ENCODE data around the gene RABL3.

RABL3 gene

DNA sequence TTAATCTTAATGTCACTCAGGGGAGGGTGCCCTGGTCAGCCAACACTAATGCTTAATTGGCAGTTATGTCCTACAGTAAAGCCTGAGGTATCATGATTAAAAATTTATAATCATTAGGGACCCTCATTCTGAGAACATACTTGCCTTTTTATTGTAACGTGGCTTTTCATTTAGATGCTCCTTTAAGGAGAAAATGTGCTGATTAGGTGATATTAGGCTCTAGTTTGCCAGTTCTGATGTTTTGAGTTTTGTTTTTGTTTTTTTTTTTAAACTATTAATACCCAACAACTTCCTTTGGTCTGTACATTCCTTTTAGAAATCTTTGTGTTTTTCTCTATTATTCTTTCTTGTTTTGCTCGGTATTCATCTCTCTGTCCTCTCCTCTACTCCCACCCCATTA is 10.5 kb upstream of the RABL3 start:
- DNase-seq (ENCODE audit: low read depth) = no peak
- no peak overlapping the region for H3K4me3 ChIP-seq (ENCODE audit: control insufficient read depth, low read depth, low read length)
- TF ChIP-seq, protein P1, sequence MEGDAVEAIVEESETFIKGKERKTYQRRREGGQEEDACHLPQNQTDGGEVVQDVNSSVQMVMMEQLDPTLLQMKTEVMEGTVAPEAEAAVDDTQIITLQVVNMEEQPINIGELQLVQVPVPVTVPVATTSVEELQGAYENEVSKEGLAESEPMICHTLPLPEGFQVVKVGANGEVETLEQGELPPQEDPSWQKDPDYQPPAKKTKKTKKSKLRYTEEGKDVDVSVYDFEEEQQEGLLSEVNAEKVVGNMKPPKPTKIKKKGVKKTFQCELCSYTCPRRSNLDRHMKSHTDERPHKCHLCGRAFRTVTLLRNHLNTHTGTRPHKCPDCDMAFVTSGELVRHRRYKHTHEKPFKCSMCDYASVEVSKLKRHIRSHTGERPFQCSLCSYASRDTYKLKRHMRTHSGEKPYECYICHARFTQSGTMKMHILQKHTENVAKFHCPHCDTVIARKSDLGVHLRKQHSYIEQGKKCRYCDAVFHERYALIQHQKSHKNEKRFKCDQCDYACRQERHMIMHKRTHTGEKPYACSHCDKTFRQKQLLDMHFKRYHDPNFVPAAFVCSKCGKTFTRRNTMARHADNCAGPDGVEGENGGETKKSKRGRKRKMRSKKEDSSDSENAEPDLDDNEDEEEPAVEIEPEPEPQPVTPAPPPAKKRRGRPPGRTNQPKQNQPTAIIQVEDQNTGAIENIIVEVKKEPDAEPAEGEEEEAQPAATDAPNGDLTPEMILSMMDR (IDR thresholded peaks at IDR 0.05; ENCODE audit: control insufficient read depth, insufficient read depth, low read depth, low read length, missing control alignments) = no peak

DNA sequence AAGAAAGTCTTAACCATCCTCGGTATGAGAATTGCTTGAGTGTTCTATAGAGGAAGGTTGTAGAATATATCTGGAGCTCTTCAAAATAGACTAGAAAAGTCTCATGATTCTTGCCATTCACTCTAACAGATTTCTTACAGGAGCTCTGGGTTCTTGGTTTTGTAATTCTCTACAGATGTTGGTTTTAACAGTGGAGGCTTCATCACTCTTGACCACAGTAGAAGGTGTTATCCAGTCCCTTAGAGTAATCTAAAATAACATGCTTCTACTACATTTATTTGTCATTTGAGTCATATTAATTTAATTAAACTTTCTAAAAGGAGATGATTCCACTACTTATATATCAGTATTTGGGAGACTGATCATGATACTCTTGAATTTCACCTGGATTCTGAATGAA is 9.9 kb upstream of the RABL3 start:
- H3K4me3 ChIP-seq (ENCODE audit: control insufficient read depth, low read depth, low read length) = no peak overlapping the region
- TF ChIP-seq, protein P1 (IDR thresholded peaks at IDR 0.05; ENCODE audit: control insufficient read depth, insufficient read depth, low read depth, low read length, missing control alignments) = no peak
- no peak for DNase-seq (ENCODE audit: low read depth)

DNA sequence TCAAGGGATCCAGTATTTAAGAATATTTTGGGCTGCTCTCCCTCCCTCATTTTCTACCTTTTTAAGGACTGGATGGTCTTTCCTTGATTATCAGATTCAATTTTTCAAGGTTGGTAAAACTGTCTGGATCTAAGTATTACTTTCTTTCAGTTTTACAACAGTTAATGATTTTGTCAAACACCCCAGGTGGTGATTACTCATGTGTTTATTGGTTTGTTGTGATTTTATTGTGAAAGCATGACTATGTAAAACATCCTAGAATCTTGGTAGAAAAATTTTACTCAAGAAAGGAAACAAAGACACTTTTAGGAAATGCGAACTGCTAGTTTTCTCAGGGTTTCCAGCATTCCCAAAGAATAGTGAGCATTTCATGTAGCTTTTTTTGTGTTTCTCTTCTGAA is 7.5 kb upstream of the RABL3 start:
- no peak overlapping the region for H3K4me3 ChIP-seq (ENCODE audit: control insufficient read depth, low read depth, low read length)
- DNase-seq (ENCODE audit: low read depth) = no peak
- TF ChIP-seq, protein P1 (IDR thresholded peaks at IDR 0.05; ENCODE audit: control insufficient read depth, insufficient read depth, low read depth, low read length, missing control alignments) = no peak

GRCh38 chr3:120745466-120745865 is 3.1 kb upstream of the RABL3 start:
- H3K4me3 ChIP-seq (ENCODE audit: control insufficient read depth, low read depth, low read length) = no peak overlapping the region
- TF ChIP-seq, protein P1 (IDR thresholded peaks at IDR 0.05; ENCODE audit: control insufficient read depth, insufficient read depth, low read depth, low read length, missing control alignments) = no peak
- DNase-seq (ENCODE audit: low read depth) = no peak

DNA sequence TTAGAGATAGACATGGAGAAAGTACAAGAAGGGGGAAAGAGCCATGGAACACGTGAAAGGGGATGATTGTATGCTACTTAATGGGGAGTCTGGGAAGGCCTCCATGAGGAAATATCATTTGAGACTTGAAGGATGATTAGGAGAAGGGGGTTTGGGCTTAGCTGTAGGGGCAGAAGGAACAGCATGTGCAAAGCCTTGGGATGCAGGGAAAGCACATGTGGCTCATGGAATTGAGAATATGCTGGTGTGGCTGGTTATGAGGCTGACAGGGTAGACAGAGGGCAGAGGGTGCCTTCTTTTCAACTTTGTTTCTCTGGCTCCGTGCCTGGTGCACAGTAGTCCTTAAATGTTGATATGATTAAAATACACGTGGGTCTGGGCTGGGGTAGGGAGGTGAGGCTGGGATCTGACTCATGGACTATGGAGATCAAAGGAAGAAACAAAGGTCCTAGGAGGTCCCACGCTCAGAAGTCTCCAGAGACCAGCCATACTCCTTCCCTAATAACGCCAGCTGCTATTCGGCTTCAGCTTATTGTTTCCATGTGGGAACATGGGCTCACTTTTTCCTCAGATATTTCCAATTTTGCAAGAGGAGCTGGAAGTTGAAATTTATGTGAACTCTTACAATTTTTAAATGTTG is 1.4 kb upstream of the RABL3 start:
- TF ChIP-seq, protein P1 (IDR thresholded peaks at IDR 0.05; ENCODE audit: control insufficient read depth, insufficient read depth, low read depth, low read length, missing control alignments) = no peak
- DNase-seq (ENCODE audit: low read depth) = no peak
- H3K4me3 ChIP-seq (ENCODE audit: control insufficient read depth, low read depth, low read length) = peak overlapping the region; percentile 91

DNA sequence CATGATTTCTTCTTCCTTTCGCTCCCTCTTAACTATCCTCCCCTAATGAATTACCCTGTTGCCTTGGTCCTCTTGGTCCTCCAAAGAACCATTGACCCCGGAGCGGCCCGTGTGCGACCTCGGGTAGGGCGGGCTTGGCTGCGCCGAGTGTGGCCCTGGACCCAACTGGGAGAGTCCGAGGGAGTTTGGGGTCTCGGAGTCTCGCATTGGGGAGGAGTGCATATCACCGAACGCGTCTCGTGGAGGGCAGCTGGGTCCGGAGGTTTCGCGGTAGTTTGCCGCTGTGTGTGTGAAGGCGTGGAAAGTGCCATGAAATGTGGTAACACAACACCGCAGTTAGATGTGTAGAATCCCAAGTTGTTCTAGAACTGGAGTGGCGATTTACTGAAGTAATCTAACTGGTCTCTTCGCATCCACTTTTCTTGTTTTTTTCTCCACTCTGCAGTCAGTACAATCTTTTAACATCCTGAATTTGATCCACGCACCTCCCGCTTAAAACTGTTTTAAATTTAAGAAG is 591 bp upstream of the RABL3 start:
- TF ChIP-seq, protein P1 (IDR thresholded peaks at IDR 0.05; ENCODE audit: control insufficient read depth, insufficient read depth, low read depth, low read length, missing control alignments) = no peak
- DNase-seq (ENCODE audit: low read depth) = no peak
- peak overlapping the region; percentile 91 for H3K4me3 ChIP-seq (ENCODE audit: control insufficient read depth, low read depth, low read length)

Data from AG09309 (cell line).